Kidney capillary endothelial cell (primary cell): Measurements from ENCODE around the gene TIMMDC1.

Source experiments
- DNase-seq: peaks from one replicate; pipeline ENCODE4 v3.0.0-alpha.2; 2018; ENCODE audit warnings: low spot score

The TIMMDC1 gene, protein sequence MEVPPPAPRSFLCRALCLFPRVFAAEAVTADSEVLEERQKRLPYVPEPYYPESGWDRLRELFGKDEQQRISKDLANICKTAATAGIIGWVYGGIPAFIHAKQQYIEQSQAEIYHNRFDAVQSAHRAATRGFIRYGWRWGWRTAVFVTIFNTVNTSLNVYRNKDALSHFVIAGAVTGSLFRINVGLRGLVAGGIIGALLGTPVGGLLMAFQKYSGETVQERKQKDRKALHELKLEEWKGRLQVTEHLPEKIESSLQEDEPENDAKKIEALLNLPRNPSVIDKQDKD

DNA sequence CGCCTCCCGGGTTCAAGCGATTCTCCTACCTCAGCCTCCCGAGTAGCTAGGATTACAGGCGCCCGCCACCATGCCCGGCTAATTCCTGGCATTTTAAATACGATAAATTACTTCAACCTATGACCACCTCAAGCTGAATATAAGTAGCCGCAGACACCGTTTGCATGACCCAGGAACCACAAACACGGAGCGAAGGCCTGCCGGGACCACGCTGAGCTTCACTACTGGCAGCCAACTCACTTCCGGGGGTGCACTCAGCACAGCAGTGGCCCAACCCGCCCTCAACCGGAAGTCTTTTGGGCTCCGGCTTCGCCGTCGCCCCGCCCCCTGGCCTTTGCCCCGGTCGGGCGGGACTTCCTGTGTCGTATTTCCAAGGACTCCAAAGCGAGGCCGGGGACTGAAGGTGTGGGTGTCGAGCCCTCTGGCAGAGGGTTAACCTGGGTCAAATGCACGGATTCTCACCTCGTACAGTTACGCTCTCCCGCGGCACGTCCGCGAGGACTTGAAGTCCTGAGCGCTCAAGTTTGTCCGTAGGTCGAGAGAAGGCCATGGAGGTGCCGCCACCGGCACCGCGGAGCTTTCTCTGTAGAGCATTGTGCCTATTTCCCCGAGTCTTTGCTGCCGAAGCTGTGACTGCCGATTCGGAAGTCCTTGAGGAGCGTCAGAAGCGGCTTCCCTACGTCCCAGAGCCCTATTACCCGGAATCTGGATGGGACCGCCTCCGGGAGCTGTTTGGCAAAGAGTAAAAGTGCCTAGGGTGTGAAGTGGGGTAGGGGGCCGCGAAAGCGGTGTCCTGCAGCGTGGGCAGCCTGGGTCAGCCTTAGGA lies at the start of gene TIMMDC1:
TSS of gene TIMMDC1 (plus strand) at position 362 of the 826 bp plus-strand sequence. CDS start at position 549, 187 bp downstream.
- peak; percentile 94 for DNase-seq

DNA sequence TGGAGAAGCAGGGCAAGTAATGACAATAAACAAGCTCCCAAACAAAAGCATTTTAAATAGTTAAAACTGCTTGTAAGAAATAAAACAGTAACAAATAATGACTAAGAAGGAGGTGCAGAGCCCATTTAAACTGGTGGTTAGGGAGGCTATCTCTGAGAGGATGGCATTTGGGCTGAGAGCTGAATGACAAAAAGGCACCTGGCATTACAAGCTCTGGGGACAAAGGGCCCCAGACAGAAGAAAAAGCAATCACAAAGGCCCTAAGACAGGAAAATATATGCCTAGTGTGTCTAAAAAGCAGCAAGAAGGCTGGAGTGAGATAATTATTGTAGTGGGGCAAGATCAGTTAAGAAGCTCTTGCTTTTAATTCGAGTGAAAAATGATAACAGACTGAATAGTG lies 44.5 kb upstream of the TIMMDC1 start:
- DNase-seq = no peak

DNA sequence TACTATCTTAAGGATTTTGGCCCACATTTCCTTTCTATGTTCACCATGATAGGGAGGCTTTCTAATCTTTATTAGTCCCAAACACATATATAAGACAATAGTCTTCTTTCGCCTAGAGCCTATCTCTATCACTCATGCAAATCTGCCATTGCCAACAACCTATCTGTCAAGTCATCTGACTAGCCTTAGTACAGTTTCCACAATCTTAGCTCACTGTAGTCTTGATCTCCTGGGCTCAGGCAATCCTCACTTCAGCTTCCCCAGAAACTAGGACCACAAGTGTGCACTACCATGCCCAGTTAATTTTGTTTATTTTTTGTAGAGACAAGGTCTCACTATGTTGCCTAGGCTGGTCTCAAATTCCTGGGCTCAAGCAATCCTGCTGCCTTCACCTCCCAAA lies 41.9 kb upstream of the TIMMDC1 start:
- no peak for DNase-seq

DNA sequence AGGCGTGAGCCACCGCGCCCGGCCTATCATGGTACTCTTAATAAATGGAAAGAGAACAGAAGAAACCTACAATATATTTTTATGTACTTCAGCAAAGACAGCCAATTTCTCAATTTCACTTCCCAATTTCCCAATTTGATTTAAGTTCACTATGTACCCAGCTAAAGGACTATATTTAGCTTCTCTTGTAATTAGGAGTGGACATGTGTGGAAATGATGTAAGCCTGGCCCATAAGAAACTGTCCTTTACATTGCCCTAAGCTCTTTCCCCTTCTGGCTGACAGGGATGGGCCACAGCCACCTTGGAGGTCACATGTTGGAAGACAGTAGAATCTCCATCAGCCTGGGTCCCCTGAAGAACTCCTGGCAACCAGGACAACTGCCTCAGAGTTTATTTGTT lies 41.1 kb upstream of the TIMMDC1 start:
- DNase-seq = no peak

DNA sequence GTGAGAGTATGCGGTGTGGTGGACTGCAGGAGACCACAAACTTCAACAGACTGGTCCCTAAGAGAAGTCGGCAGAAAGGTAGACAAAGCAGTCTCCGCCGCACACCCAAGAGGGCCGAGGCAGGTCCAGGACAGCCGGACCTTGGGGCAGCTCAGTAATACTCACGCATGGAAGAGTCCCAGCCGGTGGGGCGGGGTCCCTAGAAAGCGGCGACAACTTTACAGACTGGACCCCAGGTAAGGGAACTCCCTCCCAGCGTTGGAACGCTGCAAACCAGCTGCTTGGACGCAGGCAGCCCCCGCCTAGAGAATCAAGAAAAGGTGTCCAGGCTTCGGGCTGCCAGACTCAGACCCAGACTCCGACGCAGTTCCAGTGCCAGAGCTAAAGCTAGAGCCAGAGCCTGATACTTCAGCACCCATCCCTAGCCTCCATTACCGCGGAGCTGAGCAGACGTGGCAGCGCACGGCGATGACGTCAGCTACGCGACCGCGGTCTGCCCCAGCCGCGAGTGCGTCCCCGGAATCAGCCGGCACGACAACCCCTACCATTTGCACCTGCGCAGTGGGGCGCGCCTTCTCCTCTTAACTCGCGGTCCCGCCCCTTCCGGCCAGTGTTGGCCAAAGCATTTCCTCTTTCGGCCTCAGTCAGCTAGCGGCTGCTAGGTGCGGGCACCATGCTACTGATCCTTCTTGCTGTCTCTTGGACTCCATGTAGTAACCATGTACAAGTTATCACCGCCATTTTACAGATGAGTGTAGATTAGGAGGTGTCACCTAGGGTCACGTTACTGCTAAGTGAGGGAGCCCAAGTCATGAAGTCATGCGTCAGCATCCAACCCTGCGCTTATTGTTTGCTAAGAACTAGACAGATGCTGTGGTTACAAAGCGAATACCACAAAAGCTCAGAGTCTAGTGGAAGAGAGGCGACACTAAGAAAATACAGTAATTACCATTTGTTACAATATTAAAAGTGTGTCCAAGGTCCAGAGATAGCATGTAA lies 34.9 kb upstream of the TIMMDC1 start, which contains the start of gene TMEM39A:
TSS of gene TMEM39A (minus strand) at position 445 of the 999 bp plus-strand sequence. CDS start 1,541 bp downstream, outside the sequence.
- peak; percentile 99 for DNase-seq

DNA sequence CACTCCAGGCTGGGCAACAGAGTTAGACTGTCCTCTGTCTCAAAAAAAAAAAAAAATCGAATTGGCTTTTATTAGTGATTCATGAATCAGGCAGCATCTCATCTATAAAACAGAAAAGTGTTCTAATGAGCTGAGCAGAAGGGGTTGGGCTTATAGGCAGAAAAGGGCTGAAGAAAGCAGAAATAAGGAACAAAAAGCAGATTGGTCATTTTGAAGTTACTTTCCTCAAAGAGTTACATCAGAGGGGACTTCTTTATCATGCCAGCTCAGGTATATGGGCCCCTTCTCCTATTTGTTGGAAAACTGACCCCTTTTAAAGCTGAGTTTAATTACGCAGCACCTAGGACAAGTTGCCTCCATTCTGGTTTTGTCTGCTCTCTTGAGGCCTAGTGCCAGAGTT lies 30.3 kb upstream of the TIMMDC1 start:
- no peak for DNase-seq

DNA sequence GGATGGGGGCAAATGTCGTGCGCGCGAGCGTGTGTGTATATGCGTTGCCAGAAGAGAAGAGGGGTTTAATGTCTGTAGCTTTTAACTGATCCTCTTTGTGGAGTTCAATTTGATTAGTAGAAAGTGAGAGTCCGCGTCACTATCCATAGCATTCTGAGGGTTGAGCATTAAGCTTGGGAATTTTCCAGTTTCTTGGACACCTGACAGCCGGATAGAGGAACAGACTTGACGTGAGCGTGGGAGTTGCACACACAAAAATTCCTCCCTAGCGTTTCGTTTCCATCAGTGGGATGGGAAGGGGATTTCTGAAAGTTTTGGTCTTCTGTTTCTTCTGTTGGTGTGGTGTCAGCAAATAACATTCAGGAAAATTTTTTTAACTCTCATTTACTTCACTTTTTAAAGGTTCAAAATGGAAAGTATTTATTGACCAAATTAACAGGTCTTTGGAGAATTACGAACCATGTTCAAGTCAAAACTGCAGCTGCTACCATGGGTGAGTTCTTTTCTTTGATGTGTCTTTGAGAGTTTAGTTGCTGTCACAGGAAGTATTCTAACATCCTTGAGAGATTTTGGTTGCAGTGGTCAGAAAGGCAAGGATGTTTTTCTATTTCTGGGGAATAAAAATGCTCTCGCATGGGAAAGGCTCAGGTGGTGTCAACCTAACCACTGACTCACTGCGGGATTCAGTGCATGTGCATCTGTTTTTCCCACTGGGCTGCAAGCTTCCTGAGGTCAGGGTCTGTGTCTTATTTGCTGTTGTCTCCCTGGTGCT lies 28.7 kb upstream of the TIMMDC1 start:
- DNase-seq = peak; percentile 8

DNA sequence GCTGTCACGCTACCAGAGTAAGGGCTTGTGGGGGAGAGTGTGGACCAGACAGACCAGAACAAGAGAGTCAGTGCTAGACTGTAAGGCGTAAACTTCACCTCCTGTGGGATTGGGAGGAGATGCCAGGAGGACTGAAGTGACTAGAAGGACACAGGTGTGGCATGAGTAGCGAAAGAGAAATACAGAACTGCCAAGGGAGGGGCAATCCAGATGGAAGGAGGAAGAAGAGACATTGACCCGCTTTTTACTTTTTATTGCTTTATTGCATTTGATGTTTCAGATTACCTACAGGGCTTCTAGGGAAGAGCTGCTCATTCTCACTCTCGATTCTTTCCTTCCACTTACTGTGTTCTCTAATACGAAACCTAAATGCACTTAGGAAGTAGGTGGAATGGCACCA lies 27.5 kb upstream of the TIMMDC1 start:
- DNase-seq = no peak

DNA sequence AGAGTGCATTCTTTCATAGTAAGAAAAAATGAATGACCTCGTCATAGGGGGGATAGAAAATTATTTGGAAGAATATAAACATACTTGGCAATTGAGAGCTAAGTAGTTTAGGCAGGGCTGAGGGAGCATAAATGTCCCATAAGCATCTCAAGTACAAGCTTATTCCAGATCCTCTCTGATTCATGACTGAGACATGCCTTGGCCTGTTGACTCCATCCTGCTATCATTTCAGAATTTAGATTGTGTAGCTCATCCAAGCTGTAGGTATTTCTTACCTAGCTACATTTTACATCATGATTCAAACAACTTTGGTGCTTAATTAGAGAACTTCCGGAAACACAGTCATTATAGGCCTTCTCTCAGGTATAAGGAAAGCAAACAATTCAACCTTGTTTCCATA lies 17.3 kb upstream of the TIMMDC1 start:
- no peak for DNase-seq

DNA sequence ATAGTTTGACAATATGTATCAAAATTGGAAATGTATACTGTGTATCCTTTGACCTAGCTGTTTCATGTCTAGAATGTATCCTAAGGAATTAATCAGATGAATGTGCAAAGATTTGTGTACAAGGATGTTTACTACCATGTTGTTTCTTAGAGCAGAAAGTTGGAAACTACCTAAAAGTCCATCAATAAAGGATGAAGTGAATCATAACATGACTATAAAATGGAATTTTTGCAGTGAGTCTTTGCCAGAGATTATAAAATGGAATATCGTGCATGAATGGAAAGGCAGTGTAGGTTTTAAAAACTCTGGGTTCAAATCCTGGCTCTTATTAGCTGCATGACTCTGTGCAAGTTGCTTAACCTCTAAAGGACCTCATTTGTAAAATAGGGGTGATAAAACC lies 15.2 kb upstream of the TIMMDC1 start:
- no peak for DNase-seq

DNA sequence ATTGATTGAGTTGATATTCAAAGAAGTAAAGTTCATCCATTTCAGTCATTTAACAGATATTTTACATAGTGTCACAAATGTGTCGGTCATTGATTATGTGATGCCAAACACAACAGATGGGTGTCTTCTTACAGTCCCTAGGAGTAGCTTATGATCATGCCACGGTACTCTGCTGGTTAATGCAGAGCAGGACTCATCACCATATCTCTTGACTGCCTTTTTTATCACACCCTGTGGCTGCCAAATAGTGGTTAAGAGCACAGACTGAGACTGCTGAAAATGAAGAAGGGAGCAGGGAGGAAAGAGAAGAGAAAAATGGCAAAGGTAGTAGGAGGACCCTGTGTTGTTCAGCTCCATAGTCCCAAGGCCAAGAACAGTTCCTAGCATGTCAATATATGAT lies 12.8 kb upstream of the TIMMDC1 start:
- no peak for DNase-seq

DNA sequence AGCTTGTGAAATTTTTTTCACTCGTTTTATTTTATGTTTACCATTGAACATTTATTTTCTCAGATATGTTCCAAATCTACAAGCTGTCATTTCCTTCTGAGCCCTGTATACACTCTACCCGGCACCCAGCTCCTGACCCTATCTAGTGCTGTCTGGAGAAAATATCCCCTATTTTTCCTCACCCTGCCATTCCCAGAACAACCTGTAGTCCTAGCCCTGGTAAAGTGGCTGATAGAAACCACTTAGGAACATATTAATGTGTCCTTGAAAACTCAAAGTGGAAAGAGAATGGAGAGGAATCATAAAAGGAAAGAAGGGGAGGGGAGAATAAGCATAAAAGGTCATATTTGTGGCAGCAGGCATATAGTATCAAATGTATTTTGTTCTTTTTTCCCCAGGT lies 8.2 kb upstream of the TIMMDC1 start:
- no peak for DNase-seq

DNA sequence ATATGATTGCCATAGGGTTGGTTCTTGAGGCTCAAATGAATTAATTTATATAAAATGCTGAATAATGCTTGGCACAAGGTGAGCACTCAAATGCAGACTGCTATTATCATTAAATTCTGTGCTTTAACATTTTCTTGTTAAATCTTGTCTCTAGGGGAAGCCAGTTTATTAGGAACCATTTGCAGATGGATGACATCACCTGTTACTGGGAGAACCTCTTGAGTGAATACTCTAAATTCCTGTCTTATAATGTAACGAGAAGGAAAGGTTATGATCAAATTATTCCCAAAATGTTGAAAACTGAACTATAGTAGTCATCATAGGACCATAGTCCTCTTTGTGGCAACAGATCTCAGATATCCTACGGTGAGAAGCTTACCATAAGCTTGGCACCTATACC lies 6.2 kb upstream of the TIMMDC1 start:
- no peak for DNase-seq

DNA sequence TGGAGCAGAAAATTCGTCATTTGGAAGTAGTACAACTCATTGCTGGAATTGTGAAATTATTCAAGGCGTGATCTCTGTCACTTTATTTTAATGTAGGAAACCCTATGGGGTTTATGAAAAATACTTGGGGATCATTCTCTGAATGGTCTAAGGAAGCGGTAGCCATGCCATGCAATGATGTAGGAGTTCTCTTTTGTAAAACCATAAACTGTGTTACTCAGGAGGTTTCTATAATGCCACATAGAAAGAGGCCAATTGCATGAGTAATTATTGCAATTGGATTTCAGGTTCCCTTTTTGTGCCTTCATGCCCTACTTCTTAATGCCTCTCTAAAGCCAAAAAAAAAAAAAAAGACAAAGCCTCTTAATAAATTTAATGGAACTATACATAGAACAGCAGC lies 5.5 kb upstream of the TIMMDC1 start:
- no peak for DNase-seq

DNA sequence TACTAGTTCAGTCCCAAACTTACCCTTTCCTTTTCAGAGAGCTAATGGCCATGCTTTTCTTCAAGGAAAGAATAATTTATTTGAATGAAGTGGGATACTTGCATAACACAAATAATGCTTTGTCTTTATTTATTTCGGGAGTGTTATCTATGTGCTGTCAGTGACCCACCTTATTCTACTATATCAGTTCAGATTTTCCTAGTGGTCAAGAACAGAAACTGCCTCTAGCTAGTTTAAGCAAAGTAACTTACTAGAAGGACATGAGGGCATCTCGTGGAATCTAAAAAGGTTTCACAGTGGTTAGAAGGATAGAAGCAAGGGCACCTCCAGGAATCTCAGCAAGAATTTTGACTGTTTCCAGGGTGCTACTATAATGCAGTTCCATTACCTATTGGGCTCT lies 3.8 kb upstream of the TIMMDC1 start:
- DNase-seq = no peak

DNA sequence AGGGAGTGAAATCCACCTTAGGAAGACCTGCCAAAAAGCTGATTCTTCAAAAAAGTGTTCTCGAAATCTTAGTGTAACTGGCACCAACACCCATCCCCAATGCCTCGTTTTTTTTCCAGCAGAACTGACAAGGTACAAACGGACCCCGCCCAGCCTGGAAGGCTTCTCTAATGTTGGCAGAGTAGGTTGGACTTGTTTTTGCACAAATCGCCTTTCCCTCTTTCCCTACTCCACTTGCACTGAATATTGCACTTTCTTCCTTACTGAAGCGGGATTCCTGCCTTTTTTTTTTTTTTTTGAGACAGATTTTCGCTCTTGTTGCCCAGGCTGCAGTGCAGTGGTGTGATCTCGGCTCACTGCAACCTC lies 544 bp upstream of the TIMMDC1 start:
- DNase-seq = peak; percentile 14

DNA sequence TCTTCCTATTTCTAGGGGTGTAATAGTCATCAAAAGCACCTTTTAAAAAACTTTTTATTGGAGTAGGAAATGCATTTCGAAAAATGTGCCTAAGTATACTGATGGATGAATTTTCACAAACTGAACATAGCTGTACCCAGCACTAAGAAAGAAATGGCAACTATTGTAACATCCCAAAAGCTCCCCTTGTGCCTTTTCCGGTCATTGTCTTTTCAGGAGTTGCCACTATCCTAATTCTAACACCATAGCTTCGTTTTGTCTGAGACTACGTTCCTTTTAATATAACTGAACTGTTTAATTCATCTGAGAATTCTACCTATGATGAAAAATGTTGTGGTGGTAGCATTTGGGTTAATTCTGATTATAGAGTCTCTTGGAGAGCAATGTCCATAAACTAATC lies 1.9 kb downstream of the TIMMDC1 start:
- no peak for DNase-seq

DNA sequence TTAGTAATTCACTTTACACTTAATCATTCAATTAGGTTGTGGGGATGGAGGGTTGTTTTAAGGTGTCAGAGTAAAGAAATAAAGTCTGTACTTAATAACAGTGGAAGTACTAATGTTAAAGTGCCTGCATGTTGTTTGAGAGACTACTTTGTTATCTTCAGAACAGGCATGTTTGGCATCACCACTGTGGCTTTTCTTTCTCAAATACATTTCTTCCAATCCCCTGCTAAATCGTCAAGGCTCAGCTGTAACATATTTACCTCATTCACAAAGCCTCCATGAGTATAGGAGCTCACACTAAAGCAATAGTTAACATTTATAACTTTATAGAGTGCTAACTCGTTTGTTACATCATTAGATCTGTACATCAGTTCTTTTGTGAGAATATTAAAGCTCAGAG lies 2.6 kb downstream of the TIMMDC1 start:
- DNase-seq = no peak

DNA sequence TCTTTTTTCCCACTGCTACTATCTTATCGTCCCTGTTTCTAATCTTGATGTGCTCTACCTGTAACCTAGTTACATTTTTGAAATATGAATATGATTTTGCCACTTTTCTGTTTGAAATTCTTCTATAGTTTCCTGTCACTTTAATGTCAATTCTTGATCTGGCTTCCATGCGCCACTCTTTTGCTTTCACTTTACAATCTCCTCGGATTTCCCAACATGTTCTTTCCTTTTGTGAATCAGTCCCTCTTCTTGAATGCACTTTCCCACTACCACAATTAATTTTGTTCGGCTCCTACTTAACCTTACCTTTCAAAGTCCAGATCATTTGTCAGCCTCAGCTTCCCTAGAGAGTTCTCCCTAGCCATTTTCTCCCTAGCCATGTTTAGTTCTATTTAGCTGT lies 8.3 kb downstream of the TIMMDC1 start:
- DNase-seq = no peak

DNA sequence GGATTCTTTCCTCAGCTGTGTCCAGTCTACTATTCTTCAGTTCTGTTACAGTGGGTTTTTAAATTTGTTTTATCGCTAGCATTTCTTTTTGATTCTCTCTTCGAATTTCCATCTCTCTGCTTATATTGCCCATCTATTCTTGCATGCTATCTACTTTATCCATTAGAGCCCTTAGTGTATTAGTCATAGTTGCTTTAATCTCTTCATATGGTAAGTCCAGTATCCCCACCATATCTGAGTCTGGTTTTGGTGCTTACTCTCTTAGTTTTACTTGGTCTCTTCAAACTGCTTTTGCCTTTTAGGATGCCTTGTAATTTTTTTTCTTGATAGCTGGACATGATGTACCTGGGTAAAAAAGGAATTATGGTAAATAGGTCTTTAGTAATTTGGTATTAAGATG lies 9.1 kb downstream of the TIMMDC1 start:
- no peak for DNase-seq

DNA sequence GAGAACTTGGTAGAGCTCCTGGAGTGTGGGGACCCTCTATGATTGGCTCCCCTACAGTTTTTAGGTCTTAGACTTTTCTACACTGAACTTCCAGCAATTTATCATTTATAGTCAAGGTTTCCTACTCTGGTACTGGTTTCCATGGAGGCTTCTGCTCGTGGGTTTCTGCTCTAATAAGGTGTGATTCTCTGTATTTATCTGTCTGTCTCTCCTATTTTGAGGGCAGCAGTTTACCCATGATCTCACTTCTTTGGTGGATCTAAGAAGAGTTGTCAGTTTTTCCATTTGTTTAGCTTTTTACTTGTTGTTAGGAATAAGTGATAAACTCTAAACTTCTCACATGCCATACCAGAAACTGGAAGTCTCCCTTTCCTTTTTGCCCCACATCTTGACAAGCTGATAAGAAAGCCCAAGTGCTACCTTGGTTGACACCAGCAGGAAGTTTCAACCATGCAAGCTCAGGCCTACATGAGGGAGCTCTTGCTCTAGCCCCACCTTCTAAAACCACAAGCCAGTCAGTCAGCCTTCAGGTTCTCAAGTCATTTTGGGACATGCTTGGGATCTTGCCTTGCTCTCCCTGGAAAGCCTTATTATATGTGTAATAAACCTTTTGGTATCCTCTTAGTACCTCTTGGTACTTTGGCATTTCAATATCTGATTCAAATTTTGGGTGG lies 10.0 kb downstream of the TIMMDC1 start:
- no peak for DNase-seq
